Right lobe of liver (tissue), 4 donors: Measurements from ENCODE around the gene FAIM2.

Source experiments
- CTCF ChIP-seq, 4 donors: fragments of 200-600 bp in 3 of 4; fragments of 450-650 bp in 1 of 4; IDR thresholded peaks; one replicate each; pipeline versions ENCODE4 v1.5.1 to v1.8.0; 2016 to 2022; ENCODE audit warnings: antibody characterized with exemption in 4 of 4, mild to moderate bottlenecking in 2 of 4
- POLR2A ChIP-seq: fragments of 450-650 bp; IDR thresholded peaks from one replicate; pipeline ENCODE4 v1.6.1; 2017; ENCODE audit warnings: antibody characterized with exemption, mild to moderate bottlenecking
- donor health status: DM: no; HTN: no; CAD: no.
- donor health status: DM: no; HTN: no; CAD: no.
- donor health status: DM: no; HTN: yes; CAD: no.

- TF ChIP-seq CTCF (IDR thresholded peaks at IDR 0.05), result no peak
- TF ChIP-seq POLR2A, result no peak
Observed at GRCh38 chr12:49894751-49895148, 8.9 kb downstream of the FAIM2 start.
